Heart left ventricle (tissue), 13 donors: ENCODE results near the gene EIF4H.
"Not testable (repeated sequence)": the region's sequence is repeated elsewhere in the genome, so short reads cannot be mapped to it uniquely, and the experiment has no call there.

Experiments used
- POLR2A ChIP-seq, 2 donors: fragments of 450-650 bp; IDR thresholded peaks; one replicate each; pipeline ENCODE4 v1.6.1; 2017; ENCODE audit warnings: antibody characterized with exemption in 2 of 2, mild to moderate bottlenecking in 2 of 2, moderate library complexity in 2 of 2
- TF ChIP-seq, protein P1 (sequence below), 12 donors: fragments of 200-600 bp; sonication (generic) in 4 of 12; IDR thresholded peaks; one replicate each; pipeline versions ENCODE4 v1.5.0 to v1.8.0; 2018 to 2022; ENCODE audit warnings: antibody characterized with exemption in 12 of 12, mild to moderate bottlenecking in 5 of 12
- donor health status: ischemic (EF 13 %, LVEDD 7.1; RV severe dilation, severe dysfunction).
- donor health status: DM: no; HTN: yes; CAD: no.
- donor health status: DM: no; HTN: no; CAD: no.
- donor health status: ischemic (EF 25% LVEDD 6.9; RV normal size, moderate dysfunction).
- donor health status: ischemic (EF 25% LVEDD 5.7; RV mildly dilated, moderate dysfunction).
- donor health status: ischemic (EF 35%, LVEDD 5.7; RV mildly dilated, moderate dysfunction).
- donor health status: nonischemic (EF 11% LVEDD 7.7; RV severe dilation, severe dysfunction).
- donor health status: DM: yes; HTN: yes; CAD: no.
- donor health status: PGD.
- donor health status: ischemic (EF 29% LVEDD 5.4; RV normal size, mild dysfunction).
- donor health status: nonischemic (EF 23%, LVEDD 6.1; RV moderate dilation, normal function).

DNA sequence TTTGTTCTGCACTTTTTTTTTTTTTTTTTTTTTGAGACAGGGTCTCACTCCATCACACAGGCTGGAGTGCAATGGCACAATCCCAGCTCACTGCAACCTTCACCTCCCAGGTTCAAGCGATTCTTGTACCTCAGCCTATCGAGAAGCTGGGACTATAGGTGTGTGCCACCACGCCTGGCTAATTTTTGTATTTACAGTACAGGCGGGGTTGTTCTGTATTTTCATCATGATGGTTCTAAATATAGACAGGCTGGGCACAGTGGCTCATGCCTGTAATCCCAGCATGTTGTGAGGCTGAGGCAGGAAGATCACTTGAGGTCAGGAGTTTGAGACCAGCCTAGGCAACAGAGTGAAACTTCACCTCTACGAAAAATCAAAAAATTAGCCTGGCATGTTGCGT is 6.8 kb upstream of the EIF4H start:
- TF ChIP-seq, protein P1, sequence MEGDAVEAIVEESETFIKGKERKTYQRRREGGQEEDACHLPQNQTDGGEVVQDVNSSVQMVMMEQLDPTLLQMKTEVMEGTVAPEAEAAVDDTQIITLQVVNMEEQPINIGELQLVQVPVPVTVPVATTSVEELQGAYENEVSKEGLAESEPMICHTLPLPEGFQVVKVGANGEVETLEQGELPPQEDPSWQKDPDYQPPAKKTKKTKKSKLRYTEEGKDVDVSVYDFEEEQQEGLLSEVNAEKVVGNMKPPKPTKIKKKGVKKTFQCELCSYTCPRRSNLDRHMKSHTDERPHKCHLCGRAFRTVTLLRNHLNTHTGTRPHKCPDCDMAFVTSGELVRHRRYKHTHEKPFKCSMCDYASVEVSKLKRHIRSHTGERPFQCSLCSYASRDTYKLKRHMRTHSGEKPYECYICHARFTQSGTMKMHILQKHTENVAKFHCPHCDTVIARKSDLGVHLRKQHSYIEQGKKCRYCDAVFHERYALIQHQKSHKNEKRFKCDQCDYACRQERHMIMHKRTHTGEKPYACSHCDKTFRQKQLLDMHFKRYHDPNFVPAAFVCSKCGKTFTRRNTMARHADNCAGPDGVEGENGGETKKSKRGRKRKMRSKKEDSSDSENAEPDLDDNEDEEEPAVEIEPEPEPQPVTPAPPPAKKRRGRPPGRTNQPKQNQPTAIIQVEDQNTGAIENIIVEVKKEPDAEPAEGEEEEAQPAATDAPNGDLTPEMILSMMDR (IDR thresholded peaks at IDR 0.05): not testable (repeated sequence)
- TF ChIP-seq POLR2A (IDR thresholded peaks at IDR 0.05): not testable (repeated sequence)
